AG09319 (cell line): ENCODE measurements around the gene GTPBP4.

Experiments
- DNase-seq: peaks from one replicate; pipeline ENCODE4 v3.0.0-alpha.2; 2010; ENCODE audit warnings: low read depth; ENCODE audit errors: extremely low read depth
- CTCF ChIP-seq: IDR thresholded peaks from 2 replicates; pipeline ENCODE4 v1.5.1; 2011; ENCODE audit warnings: low read depth, mild to moderate bottlenecking, inconsistent platforms, low read length, moderate library complexity

GTPBP4 gene

GRCh38 chr10:947881-948280 is 40.4 kb upstream of the GTPBP4 start:
- no peak for DNase-seq
- TF ChIP-seq CTCF, result no peak

- no peak for DNase-seq
- no peak for TF ChIP-seq CTCF
Measured at GRCh38 chr10:948347-948746, 39.9 kb upstream of the GTPBP4 start.

- no peak for DNase-seq
- no peak for TF ChIP-seq CTCF
Measured at GRCh38 chr10:949446-949845, 38.8 kb upstream of the GTPBP4 start.

GRCh38 chr10:953836-954235 is 34.4 kb upstream of the GTPBP4 start:
- TF ChIP-seq CTCF, result no peak
- no peak for DNase-seq

- DNase-seq, result no peak
- TF ChIP-seq CTCF, result no peak
Measured at GRCh38 chr10:954396-954795, 33.8 kb upstream of the GTPBP4 start.

- no peak for TF ChIP-seq CTCF
- no peak for DNase-seq
Measured at GRCh38 chr10:955127-955819, 33.0 kb upstream of the GTPBP4 start.

- TF ChIP-seq CTCF, result no peak
- DNase-seq, result no peak
Measured at GRCh38 chr10:955820-956217, 32.4 kb upstream of the GTPBP4 start.
